ENCODE measurements around the gene GPN2. TPM values are rescaled to one million over a fixed set of nuclear protein-coding genes. Genes with fewer than 3 reads are reported as not detected.
A peak's percentile ranks its signal among the peaks of the same experiment; 100 is the strongest.

Gene GPN2
- polyA plus RNA-seq, 3 donors: 8.3 to 15.9 (median 9.6) TPM

GRCh38 chr1:26855636-26856035 lies 34.4 kb downstream of the GPN2 start:
- DNase-seq: no peak
- no peak overlapping the region for H3K4me3 Mint-ChIP-seq
- Histone ChIP-seq H3K4me3 (replicated peaks in 1 of 3; ENCODE audit: low read depth in 2 of 3, low read length in 3 of 3) (no peak overlapping the region), H3K4me1 (ENCODE audit: control insufficient read depth in 1 of 2, insufficient read depth in 2 of 2, low read length in 2 of 2) (no peaks in the 10 kb centered on the region), H2AFZ (ENCODE audit: insufficient read depth, low read depth, low read length, poor library complexity, severe bottlenecking) (no peak overlapping the region), H3K4me2 (replicated peaks; ENCODE audit: extremely low read depth, low read length, poor library complexity, severe bottlenecking) (no peak overlapping the region), H3K79me2 (ENCODE audit: insufficient read depth, low read length) (no peaks in the 10 kb centered on the region), H3K27me3 (ENCODE audit: control insufficient read depth in 2 of 2, insufficient read depth in 2 of 2, low read length in 2 of 2) (no peaks in the 10 kb centered on the region), H3K36me3 (replicated peaks in 1 of 2; ENCODE audit: control insufficient read depth in 1 of 2, insufficient read depth in 2 of 2, low read length in 2 of 2) (peaks cover 51 to 70% of the 10 kb centered on the region in 2 donors), H3K9me3 (replicated peaks in 1 of 2; ENCODE audit: control insufficient read depth in 1 of 2, insufficient read depth in 1 of 2, low read length in 2 of 2) (no peaks in the 10 kb centered on the region), H4K20me1 (ENCODE audit: insufficient read depth, low read length) (peaks cover 23% of the 10 kb centered on the region), H3K27ac (ENCODE audit: low read depth in 1 of 2, low read length in 2 of 2) (no peak overlapping the region), H3K9ac (ENCODE audit: insufficient read depth, low read length, poor library complexity, severe bottlenecking) (no peak overlapping the region)
- 100% methylated on average over 1 of the region's 4 CpGs for WGBS (ENCODE audit: insufficient coverage)
- peak overlapping the region in 1 of 7 donors; percentile 23 for H3K27ac Mint-ChIP-seq
- H3K36me3 Mint-ChIP-seq: peaks cover 52 to 72% of the 10 kb centered on the region in 2 donors
- H3K9me3 Mint-ChIP-seq: no peaks in the 10 kb centered on the region
- H3K27me3 Mint-ChIP-seq (ENCODE audit: low read depth in 3 of 3): no peaks in the 10 kb centered on the region
- intact Hi-C loops (cut with micrococcal nuclease): no loop called here
- H3K4me1 Mint-ChIP-seq: no peaks in the 10 kb centered on the region
- no peak for TF ChIP-seq CTCF (IDR thresholded peaks at IDR 0.05)

- no peak overlapping the region for H3K4me3 Mint-ChIP-seq
- Histone ChIP-seq H3K4me1 (ENCODE audit: control insufficient read depth in 1 of 2, insufficient read depth in 2 of 2, low read length in 2 of 2) (no peaks in the 10 kb centered on the region), H3K36me3 (replicated peaks in 1 of 2; ENCODE audit: control insufficient read depth in 1 of 2, insufficient read depth in 2 of 2, low read length in 2 of 2) (peaks cover 58 to 77% of the 10 kb centered on the region in 2 donors), H3K9ac (ENCODE audit: insufficient read depth, low read length, poor library complexity, severe bottlenecking) (no peak overlapping the region), H2AFZ (ENCODE audit: insufficient read depth, low read depth, low read length, poor library complexity, severe bottlenecking) (no peak overlapping the region), H3K27me3 (ENCODE audit: control insufficient read depth in 2 of 2, insufficient read depth in 2 of 2, low read length in 2 of 2) (no peaks in the 10 kb centered on the region), H3K79me2 (ENCODE audit: insufficient read depth, low read length) (no peaks in the 10 kb centered on the region), H3K9me3 (replicated peaks in 1 of 2; ENCODE audit: control insufficient read depth in 1 of 2, insufficient read depth in 1 of 2, low read length in 2 of 2) (no peaks in the 10 kb centered on the region), H4K20me1 (ENCODE audit: insufficient read depth, low read length) (peaks cover 23% of the 10 kb centered on the region), H3K4me2 (replicated peaks; ENCODE audit: extremely low read depth, low read length, poor library complexity, severe bottlenecking) (no peak overlapping the region), H3K4me3 (replicated peaks in 1 of 3; ENCODE audit: low read depth in 2 of 3, low read length in 3 of 3) (no peak overlapping the region), H3K27ac (ENCODE audit: low read depth in 1 of 2, low read length in 2 of 2) (no peak overlapping the region)
- no peaks in the 10 kb centered on the region for H3K9me3 Mint-ChIP-seq
- H3K36me3 Mint-ChIP-seq: peaks cover 58 to 79% of the 10 kb centered on the region in 2 donors
- TF ChIP-seq CTCF (IDR thresholded peaks at IDR 0.05): no peak
- H3K27me3 Mint-ChIP-seq (ENCODE audit: low read depth in 3 of 3): no peaks in the 10 kb centered on the region
- 100% methylated on average over 1 of the region's 5 CpGs for WGBS (ENCODE audit: insufficient coverage)
- DNase-seq: no peak
- no peaks in the 10 kb centered on the region for H3K4me1 Mint-ChIP-seq
- H3K27ac Mint-ChIP-seq: no peak overlapping the region
- intact Hi-C loops (cut with micrococcal nuclease): no loop called here
Observed at GRCh38 chr1:26854906-26855305, 35.2 kb downstream of the GPN2 start.
